ENCODE data around the gene CEP55. TPM values are rescaled to one million over a fixed set of nuclear protein-coding genes. Genes with fewer than 3 reads are reported as not detected.
A peak's percentile ranks its signal among the peaks of the same experiment; 100 is the strongest.
"Not testable (repeated sequence)": the region's sequence is repeated elsewhere in the genome, so short reads cannot be mapped to it uniquely, and the experiment has no call there.

Gene CEP55
- total RNA-seq, 1 donor from 2014 or later, result 7.8 TPM

DNA sequence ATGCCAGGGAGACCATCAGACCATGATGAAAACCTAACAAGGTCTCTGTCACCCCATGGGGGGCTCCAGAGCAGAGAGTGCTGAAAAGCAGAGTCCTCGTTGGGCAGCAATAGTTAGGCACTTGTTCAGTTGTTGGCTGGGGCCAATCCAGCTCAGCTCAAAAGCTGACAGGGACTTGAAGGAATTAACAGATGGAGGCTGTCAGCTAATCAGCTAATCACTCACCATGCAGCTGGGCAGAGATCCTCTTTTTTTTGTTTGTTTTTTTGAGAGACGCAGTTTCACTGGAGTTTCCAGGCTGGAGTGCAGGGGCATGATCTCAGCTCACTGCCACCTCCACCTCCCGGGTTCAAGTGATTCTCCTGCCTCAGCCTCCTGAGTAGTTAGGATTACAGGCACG is 18.1 kb downstream of the CEP55 start:
- no peak for DNase-seq

DNA sequence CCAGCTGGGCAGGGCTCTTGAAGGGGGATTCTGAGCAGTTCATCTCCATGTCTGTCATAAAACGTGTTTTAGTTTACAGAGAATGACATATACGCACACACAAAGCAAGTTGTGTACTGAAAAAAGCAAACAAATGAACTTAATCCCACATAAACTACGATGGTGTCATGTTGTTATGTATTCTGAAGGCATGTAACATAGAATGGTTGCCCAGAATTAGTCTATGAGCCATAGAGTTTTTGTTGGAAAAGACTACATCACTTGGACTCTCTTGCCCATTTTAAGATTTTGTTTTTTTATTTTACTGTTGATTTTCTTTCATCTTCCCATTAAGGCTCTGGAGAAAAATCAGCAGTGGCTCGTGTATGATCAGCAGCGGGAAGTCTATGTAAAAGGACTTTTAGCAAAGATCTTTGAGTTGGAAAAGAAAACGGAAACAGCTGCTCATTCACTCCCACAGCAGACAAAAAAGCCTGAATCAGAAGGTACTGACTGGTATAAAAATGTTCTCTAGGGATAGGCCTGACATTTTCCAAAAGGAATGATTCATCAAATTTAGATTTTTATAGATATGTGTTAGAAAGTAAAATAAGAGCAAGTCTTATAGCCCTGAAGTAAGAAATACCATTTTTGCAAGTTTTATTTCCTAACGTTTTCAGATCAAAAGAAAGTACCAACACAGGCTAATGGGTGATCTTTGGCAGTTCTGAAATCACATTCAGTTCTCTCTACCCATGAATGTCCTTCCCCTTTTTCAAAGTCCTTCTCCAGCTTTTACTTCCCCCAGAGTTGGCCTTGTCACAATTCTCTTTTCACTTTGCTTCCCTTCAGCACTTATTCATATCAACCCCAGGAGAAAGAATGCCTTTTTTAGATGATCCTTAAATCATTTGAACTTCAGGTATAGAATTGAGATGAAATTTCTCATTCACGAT is 18.9 kb downstream of the CEP55 start:
- DNase-seq, result no peak

DNA sequence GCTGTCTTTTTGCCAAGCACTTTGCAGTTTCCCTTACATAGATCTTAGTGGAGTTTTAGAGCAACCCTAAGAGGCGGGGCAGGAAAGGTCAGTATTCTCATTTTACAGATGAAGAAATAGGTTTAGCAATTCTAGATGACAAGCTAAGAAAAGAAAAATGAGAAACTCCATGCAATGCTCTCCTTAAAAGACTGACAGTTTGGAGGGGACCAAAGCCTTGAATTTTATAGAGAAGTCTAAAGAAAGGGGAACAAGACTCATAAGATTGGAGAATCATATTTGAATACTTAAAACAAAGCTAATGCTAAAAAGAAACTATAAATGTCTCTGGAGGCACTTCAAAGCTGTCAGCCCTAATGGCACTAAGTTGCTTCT is 19.6 kb downstream of the CEP55 start:
- DNase-seq, result no peak

DNA sequence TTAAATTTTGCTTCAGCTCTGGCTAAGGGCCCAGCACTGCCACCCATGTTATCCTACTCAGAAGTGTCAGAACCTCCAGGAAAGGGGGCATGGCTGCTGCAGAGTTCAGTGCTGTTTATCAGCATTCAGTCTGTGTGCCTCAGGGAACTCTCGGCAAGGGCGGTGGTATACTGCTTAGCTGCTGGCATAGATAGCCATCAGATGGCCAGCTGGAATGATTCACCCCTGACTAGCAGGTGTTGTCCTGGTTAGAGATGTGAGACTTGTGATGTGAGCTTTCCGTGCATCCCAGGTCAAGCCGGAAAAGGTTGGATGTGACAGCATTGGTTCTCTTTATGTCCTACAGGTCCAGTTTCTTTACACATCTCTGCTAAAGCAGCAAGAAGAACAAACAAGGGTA is 22.1 kb downstream of the CEP55 start:
- no peak for DNase-seq

DNA sequence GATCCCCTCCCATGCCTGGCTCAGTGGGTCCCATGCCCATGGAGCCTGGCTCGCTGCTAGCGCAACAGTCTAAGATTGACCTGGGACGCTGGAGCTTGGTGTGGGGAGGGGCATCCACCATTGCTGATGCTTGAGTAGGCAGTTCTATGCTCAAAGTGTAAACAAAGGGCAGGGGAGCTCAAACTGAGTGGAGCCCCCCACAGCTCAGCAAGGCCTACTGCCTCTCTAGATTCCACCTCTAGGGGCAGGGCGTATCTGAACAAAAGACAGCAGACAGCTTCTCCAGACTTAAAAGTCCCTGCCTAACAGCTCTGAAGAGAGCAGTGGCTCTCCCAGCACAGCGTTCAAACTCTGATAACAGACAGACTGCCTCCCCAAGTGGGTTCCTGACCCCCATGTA is 38.9 kb downstream of the CEP55 start:
- no peak for DNase-seq

DNA sequence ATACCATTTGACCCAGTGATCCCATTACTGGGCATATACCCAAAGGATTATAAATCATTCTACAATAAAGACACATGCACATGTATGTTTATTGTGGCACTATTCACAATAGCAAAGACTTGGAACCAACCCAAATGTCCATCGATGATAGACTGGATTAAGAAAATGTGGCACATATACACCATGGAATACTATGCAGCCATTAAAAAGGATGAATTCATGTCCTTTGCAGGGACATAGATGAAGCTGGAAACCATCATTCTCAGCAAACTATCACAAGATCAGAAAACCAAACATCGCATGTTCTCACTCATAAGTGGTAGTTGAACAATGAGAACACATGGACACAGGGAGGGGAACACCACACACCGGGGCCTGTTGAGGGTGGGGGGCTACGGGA is 44.5 kb downstream of the CEP55 start:
- not testable (repeated sequence) for DNase-seq

DNA sequence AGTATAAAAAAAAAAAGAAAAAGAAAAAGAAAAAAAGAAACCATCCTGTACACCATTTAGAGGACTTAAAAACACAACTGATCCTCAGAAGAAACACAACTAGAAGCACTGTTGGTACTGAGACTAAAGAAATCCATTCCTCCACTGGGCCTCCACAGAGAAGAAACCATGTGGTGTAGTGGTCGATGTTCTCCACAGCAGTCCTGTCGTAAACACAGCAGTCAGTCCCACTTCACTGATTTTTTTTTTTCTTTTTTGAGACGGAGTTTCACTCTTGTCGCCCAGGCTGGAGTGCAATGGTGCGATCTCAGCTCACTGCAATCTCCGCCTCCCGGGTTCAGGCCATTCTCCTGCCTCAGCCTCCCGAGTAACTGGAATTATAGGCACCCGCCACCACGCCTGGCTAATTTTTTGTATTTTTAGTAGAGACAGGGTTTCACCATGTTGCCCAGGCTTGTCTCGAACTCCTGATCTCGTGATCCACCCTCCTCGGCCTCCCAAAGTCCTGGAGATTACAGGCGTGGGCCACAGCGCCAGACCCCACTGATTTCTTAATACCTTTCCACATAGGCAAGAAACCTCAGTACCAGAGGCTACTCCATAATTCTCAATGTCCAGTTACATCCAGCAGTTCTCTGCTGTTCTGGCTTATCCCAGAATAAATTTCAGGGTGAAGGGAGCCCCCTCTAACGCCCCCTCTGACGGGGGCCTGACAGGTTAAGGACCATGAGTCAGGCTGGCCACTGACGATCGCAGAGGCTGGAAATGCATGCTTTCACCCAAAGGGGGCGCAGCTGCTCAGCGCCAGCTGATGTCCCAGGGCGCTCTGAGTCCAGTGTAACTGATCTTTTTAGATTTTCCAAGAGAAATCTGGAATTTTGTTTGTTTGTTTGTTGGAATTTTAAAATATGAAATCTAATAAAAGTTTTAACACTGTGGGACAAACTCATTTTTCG is 45.3 kb downstream of the CEP55 start:
- DNase-seq, result no peak

DNA sequence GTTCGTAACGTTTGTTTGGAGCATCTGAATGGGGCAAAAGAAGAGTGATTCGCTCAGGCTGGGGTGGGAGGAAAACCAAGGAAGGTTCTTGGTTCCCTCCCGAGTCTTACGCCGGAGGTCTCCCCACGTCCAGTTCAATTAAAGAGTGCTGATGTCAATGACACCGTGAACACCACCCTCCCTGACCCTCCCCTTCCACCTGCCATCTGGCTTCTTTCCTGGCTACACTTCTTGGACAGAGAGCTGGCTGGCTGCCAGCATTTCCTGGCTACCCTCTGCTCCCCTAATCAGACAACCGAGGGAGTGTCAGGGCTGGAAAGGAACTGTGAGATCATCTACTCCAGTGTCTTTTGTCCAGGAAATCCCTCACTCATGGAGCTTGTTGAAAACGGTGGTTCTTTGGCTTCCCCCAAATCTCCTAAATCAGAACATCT is 46.0 kb downstream of the CEP55 start:
- peak; percentile 46 for DNase-seq

DNA sequence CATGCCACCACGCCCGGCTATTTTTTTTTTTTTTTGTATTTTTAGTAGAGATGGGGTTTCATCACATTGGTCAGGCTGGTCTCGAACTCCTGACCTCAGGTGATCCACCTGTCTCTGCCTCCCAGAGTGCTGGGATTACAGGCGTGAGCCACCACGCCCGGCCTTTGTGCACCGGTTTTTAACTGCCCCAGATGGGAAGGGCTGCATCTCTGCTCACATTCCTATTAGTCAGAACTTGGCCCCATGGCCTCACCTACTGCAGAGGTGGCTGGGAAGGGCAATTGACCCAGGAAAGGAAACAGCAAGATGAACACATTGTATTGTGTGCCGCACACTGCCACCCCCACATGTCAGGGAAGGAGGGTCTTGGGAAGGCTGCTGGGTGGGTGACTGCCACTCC is 50.6 kb downstream of the CEP55 start:
- DNase-seq, result not testable (repeated sequence)

DNA sequence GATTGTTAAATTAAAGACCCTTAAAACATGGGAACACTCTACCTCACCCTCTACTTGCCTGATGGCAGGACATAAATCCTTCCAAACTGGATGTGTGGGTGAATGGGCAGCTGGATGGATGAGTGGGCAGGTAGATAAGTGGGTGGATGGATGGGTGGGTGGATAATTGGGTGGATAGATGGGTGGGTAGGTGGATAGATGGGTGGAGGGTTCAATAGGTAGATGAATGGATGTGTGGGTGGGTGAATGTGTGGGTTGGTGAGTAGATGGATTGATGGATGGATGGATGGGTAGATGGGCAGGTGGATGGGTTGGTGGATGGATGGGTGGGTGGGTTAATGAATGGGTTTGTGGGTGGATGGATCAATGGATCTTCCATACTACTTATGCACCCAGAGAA is 51.1 kb downstream of the CEP55 start:
- no peak for DNase-seq

DNA sequence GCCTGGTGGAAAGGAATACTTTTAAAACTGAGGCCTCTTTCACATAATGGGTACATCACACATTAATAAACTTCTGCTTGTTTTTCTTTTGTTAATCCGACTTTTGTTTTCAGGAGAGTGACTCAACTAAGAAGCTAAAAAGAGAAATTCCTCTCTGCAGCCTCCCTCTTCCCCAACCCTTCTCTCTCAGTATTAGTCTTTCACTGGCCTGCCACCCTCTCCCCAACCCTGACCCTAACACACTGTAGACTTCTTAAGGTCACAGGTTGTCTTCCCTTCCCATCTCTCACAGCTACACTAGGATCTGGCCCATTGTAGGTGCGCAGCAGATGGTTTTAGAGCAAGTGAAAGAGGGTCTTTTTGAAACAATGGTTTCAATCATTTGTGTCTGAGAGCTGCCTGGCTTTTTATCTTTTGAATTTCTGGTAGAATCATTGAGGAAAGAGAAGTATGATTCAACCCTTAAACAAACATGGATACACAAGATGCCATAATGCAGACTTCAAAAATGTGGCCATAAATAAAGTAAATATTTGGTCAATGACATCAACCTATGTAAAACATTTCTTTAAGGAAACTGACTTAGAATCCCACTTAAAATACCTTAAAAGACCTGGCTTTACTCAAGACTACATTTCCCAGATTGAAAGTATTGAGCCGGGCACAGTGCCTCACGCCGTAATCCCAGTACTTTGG is 52.1 kb downstream of the CEP55 start:
- DNase-seq, result no peak

DNA sequence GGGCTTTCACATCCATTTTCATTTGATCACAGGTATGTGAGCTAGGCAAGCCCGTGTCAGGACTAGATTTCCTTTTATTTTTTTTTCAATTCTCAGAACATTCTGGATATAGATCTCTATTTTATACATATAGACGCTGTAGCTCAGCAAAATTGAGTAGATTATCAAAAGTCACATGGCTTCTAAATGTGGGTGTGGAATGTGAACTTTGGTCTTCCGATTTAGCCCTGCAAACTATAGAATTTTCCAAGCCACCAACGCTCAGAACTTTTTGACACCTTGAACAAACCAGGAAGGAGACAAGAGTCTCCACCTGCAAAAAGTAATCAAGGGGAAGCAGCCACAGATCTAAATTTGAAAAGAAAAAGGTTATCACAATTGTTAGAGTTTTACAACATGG is 54.2 kb downstream of the CEP55 start:
- DNase-seq, result no peak

DNA sequence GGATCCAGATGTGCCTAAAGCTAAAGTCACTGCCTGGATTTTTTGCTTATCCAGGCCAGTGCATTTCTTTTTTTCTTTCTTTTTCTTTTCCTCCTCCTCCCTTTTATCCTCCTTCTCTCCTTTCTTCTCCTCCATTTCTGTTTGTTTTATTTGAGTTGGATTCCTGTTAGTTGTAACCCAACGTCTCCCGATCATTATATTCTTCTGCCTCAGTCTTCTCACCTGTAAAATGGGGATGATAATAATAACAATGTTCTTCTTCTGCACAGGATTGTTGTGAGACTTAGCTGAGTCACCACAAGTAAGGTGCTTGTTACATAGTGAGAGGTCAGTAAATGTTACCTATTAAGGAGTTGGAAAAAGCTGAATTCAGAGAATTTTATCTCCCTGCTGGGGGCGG is 56.4 kb downstream of the CEP55 start:
- DNase-seq, result no peak

DNA sequence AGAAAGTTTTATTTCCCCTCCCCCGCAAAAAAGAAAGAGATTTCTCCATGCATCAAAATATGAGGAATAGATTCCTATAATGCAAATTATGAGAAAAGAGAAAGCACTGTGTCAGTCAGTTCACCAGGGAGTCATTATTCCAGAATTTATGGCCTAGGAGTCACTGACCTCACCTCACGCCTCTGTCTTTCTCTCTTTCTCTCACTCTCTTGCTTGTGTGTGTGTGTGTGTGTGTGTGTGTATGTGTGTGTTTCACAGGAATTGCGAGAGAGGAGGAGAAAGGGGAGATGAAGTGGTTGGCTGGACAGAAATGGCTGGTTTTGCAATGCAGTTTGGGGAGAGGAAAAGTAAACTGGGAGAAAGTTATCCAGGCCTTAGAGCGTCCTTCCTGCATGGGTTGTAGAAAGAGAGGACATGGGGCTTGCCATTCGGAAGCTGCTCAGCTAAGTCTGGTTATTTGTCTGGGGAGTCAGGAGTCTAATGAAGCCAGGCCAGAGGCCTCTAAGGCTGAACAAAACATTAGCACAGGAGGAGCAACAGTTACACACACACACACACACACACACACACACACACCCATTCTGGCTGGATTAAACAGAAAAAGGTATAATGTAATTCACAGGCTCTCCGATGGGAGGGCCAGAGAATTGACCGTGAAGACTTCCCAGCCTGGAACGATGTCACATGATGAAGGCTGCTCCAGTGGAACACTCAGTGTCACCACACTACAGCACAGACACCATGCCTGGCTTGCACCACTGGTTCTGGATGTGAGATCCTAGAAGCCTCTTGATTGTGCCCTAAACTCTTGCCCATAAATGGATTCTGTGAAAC is 57.3 kb downstream of the CEP55 start:
- no peak for DNase-seq

DNA sequence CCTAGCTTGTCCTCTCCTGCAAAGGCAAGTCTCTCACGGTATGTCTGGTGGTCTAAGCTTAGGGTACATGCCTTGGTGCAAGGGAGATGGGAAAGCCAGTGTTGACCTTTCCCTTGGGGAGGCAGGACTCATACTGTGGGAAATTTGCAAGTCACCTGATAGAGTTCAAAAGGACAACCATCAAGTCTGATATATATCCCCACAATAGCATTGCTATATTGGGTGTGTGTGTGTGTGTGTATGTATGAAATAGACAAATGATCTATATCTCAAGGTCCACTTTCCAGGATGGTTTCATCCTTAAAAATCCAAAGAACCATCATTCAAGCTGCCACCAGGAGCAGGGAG is 57.9 kb downstream of the CEP55 start:
- no peak for DNase-seq

DNA sequence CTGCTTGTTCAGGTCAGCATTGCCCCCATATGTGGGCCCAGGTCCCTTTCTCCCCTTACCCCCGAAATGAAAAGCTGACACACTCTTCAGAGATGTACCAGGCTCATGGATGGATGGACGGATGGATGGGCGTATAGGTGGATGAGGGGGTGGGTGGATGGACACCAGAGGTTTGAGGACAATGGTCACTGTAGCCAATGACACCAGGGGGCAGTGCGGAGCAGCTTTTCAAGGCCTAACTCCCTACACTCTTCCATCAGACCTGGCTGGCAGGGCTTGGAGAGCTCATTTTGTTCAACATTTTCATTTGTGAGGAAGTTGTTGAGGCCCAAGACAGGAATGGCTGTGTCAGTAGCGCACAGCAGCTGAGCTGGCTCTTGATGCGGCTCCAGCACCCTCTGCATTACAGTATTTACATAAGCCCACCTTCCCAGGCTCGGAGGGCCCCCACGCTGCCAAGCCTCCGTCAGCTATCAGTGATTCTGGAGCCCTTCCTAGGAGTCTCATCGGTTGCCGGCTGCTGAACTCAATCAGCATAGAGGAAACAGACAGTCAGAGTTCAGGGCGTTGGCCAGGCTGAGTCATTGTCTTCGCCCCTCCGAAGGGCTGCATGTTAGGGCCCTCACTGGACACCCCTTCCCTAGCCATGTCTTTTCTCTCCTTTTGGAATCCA is 58.5 kb downstream of the CEP55 start:
- DNase-seq, result no peak

DNA sequence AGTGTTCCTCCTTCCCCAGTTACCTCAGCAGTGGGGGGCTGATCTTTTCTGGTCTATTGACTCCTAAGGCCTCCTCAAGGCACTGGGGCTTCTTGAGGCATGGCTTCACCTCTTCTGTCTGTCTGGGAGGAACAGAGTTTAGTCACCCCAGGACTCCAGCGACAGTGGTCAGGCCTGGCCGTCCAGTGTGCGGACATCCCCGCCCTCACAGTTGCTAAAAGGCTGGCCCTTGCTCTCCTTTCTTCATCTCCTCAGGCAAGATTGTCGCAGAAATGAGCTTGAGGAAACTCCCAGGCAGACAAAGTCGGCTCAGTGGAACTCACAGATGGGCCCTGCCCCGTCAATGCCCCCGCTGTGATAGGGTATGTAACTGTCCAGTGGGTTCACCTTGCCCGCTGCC is 63.1 kb downstream of the CEP55 start:
- no peak for DNase-seq

DNA sequence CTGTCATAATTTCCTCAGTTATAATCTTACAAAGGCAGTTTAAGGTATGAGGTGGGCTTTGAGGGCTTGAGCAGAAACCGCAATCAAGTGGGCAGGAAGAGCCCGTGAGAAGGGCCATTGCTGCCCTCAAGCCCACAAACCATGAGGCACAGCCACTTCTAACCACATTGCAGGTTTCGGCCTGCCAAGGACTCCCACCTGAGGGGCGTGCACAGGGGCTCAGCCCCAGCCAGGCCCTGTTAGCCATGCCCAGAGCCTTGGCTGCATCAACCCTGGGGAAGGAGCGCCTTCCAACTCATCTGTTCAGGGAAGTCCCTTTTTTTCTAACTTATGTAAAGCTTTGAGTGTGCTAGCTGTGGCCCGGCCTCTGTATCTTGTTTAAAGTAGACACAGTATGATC is 64.1 kb downstream of the CEP55 start:
- DNase-seq, result no peak

DNA sequence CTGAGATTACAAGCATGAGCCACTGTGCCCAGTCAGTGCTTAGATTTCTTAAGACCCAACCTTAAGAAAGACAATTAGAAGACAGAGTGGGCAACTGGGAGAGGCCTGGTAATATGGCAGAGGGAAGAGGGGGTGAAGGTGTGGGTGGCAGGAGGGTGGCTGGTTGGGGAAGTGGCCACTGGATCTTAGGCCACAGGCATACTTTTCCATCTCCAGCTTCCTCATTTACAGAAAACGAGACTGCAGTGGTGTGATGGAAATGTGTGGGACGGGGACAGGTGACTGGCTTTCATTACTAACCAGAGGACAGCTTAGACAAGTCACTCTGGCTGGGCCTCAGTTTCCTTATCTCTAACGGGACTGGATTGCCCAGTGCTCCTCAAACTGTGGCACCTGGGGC is 69.0 kb downstream of the CEP55 start:
- DNase-seq, result no peak

DNA sequence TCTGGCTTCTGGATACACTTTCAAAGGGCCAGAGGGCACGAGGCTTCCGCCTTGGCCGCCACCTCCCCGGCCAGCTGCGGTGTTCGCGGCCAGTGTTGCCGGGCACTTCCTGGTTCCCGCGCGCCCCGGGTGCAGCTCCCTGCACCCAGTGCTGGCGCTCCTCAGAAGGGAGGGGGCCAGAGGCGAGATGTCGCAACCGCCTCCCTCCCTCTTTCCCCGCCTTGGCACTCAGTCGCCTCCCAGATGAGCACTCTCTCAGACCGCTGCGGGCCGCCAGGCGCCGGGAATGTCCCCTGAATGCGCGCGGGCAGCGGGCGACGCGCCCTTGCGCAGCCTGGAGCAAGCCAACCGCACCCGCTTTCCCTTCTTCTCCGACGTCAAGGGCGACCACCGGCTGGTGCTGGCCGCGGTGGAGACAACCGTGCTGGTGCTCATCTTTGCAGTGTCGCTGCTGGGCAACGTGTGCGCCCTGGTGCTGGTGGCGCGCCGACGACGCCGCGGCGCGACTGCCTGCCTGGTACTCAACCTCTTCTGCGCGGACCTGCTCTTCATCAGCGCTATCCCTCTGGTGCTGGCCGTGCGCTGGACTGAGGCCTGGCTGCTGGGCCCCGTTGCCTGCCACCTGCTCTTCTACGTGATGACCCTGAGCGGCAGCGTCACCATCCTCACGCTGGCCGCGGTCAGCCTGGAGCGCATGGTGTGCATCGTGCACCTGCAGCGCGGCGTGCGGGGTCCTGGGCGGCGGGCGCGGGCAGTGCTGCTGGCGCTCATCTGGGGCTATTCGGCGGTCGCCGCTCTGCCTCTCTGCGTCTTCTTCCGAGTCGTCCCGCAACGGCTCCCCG is 70.2 kb downstream of the CEP55 start, which contains the start of gene FFAR4:
Gene FFAR4 (plus strand): TSS at position 231 of the 842 bp plus-strand sequence. CDS start 56 bp downstream, at position 287.
- DNase-seq, result no peak
